Right lobe of liver (tissue), 4 donors: ENCODE measurements around the gene FLAD1.

Source experiments
- POLR2A ChIP-seq: fragments of 450-650 bp; IDR thresholded peaks from one replicate; pipeline ENCODE4 v1.6.1; 2017; ENCODE audit warnings: antibody characterized with exemption, mild to moderate bottlenecking
- TF ChIP-seq, protein P1 (sequence below), 4 donors: fragments of 200-600 bp in 3 of 4; fragments of 450-650 bp in 1 of 4; IDR thresholded peaks; one replicate each; pipeline versions ENCODE4 v1.5.1 to v1.8.0; 2016 to 2022; ENCODE audit warnings: antibody characterized with exemption in 4 of 4, mild to moderate bottlenecking in 2 of 4
- donor health status: DM: no; HTN: no; CAD: no.
- donor health status: DM: no; HTN: no; CAD: no.
- donor health status: DM: no; HTN: yes; CAD: no.

DNA sequence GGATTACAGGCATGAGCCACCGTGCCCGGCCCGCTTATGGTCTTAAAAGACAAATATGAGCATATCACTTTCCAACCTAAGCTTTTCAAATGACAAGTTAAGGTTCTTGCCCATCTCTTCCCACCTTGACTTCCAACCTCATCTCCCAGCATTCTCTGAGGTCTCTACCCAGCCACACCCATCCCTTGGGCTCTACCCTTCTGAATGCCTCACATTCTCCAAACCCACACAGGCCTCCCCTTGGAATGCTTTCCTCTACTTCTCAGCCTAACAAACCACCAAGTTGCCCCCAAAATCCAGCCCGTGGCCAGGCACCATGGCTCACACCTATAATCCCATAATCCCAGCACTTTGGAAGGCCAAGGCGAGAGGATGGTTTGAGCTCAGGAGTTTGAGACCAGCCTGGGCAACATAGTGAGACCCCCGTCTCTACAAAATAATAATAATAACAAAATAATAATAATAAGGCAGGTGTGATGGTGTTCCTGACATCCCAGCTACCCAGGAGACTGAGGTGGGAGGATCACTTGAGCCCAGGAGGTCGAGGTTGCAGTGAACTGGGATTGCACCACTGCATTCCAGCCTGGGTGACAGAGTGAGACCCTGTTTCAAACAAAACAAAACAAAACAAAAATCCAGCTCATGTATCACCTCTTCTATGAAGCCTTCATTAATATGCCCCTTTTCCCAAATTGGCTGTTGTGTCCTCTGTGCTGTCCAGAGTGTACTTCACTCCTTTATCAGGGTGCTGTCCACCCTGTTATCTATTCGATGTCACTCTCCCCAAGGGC lies 39.2 kb downstream of the FLAD1 start:
- TF ChIP-seq, protein P1, sequence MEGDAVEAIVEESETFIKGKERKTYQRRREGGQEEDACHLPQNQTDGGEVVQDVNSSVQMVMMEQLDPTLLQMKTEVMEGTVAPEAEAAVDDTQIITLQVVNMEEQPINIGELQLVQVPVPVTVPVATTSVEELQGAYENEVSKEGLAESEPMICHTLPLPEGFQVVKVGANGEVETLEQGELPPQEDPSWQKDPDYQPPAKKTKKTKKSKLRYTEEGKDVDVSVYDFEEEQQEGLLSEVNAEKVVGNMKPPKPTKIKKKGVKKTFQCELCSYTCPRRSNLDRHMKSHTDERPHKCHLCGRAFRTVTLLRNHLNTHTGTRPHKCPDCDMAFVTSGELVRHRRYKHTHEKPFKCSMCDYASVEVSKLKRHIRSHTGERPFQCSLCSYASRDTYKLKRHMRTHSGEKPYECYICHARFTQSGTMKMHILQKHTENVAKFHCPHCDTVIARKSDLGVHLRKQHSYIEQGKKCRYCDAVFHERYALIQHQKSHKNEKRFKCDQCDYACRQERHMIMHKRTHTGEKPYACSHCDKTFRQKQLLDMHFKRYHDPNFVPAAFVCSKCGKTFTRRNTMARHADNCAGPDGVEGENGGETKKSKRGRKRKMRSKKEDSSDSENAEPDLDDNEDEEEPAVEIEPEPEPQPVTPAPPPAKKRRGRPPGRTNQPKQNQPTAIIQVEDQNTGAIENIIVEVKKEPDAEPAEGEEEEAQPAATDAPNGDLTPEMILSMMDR (IDR thresholded peaks at IDR 0.05), result no peak
- TF ChIP-seq POLR2A, result no peak
